GM19193 (cell line): ENCODE results near the gene PLCH1.

Experiments
- POLR2A ChIP-seq: IDR thresholded peaks from 4 replicates; pipeline ENCODE4 v1.6.1; 2011; ENCODE audit not compliant: insufficient read depth, insufficient read length; ENCODE audit errors: extremely low read depth

PLCH1 gene

DNA sequence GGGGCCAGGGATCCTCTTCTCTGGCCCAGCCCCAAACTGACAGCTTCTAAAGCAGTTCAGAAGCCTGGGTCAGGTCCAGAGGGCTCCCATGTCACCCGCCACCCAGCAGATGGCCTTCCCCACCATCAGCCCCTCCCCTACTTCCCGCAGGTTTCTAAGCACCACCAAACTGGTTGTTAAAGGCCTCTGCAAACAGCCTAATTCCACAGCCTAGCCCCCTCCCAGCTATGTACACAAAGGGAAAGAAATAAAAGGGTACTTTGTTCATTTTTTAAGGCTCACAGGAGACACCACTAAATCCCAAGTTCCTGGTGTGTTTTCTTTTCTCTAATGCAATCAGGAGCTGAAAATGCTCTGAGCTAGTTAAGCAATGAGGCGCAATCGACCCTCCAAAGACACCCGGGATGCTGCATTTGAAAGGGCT is 30.6 kb downstream of the PLCH1 start:
- no peak for TF ChIP-seq POLR2A

DNA sequence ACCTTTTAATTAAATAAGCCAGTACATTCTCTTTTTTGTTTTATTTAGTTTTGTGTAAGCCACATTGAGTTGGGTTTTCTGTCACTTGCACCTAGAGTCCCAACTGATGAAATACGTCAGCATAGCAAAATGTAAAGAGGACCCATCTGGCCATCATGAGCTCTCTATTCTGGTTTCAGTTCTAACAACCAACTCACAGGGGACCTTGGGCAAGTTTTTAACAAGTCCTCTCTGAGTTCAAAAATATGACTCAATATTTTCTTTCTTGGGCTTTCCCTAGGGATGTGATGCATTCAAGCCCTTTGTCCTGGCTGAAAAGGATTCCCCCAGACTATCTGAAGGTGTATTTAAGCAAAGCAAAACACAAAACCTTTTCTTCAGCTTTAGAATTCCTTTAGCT is 32.9 kb downstream of the PLCH1 start:
- no peak for TF ChIP-seq POLR2A

DNA sequence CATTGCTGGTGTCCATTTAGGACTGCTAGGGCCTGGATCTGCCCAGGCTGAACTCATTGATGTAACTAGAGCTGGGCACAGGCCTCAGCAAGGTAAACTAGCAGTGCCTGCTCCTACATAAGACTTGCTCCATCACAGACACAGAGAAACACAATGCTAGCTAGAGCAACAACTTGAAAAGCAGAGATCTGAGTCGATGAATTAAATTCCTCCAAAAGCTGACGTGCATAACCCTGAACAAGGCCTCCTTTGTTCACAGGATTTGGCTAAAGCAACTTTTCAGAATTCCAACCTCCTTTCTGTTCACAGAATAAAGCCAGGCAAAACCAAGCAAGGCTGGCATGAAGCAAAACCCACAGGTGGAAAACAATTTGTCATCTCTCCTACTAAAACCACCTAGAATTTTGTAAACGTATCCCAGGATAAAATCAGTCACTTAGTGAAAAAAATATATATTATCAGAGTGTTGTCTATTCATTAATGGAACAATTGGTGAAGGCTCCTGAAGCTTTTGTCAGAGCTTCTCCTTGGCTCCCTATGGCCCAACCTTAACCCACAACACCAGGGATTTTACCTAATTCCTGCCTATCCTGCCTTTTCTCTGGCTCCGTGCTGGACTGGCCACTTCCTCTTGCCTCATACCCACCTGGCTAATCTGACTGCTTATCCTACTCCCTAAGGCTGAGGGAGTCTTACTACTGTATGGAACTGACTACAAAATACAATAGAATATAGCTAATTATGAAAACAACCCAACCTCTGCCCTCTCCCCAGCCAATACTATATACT is 39.9 kb downstream of the PLCH1 start:
- no peak for TF ChIP-seq POLR2A

DNA sequence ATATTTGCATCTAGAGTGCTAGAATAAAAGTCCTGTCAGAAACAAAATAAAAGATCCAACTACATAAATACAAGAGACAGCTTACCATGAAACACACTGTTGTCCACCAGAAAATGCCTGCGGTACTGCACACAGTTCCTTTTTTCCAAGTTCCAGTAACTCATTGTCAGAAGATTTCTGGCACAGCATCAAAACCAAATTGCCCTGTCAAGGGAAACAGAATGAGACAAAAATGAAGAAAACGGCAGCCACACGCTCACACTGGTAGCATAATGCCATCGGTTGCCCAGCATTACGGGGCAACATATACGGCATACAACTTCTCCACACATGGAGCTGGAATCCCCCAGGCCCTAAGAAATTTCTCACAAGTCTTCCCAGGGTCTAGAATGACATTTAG is 40.8 kb downstream of the PLCH1 start:
- no peak for TF ChIP-seq POLR2A

DNA sequence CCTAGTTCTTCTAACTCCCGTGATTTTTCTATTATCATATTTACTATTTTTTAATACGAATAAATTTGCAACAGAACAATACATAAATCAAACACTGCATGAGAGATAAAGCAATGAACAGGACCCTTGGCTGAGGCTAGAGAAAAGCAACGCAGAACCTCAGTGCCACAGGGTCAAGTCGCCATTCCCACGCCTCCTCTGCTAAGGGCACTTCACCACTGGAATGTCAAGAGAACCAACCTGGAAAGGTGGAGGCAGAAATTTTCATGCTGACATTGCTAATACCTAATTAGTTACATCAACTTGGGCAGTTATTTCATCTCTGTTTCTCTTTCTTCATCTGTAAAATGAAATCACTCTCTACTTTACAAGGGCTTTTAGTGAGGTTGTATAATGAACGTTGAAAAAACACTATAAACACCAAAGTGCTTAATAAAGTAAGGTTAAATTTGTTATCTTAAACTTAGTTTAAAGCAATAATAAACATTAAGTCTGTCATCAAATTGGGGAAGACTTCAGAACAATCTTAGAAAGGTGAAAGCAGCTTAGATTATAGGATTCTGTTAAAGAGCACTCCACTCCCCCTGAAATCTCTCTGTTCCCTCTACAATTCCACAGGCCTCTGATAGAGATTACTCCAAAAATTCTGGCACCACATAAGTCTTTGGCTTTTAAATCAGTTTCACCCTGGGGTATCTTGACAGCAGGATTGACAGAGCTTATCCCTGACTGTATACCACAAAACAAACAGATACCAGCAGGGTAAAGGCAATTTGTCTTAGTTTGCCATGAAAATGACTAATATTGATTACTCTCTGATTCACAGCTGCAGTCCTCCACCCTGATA is 41.9 kb downstream of the PLCH1 start:
- no peak for TF ChIP-seq POLR2A

DNA sequence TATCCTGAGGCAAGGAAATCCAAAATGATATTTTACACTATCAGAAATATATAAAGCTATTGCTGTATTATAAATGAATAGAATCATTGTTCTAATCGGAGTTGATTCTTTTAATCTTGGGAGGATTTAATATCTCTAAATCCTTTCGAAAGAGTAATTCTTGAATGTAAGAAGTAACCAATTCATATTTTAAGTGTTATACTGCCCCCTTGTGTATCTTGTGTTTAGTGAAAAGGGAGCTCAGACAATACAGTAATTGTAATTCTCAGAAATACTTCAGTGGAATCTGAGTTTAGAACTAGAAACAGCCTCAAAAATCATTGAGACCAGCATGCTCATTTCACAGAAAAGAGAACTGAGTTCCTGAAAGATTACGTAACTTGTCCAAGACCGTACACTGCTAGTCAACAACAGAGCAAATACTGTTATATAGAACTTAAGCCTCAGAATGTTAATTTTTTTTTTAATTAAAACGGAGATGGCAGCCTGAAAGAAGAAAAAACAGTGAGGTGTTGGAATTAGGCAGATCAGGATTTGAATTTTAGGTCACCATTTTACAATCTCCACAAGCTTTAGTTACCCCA is 42.9 kb downstream of the PLCH1 start:
- no peak for TF ChIP-seq POLR2A

DNA sequence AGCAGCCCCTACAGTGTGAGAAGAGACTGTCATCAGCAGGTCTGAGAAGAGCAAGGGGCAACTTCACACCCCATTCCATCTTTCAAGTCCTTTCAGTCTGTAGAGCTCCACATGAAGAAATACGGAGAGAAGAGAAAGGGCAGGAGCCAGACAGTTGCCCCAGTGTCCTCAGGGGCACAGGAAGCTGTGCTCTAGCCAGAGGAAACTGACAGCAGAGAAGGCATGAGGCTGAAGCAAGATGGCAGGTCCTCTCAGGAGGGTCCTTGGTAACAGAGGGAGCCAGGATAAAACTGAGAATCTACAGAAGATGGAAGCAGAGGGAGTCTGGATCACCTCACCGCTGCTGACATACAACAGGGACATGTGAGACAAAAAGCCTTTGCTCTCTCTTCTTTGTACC is 47.3 kb downstream of the PLCH1 start:
- no peak for TF ChIP-seq POLR2A

DNA sequence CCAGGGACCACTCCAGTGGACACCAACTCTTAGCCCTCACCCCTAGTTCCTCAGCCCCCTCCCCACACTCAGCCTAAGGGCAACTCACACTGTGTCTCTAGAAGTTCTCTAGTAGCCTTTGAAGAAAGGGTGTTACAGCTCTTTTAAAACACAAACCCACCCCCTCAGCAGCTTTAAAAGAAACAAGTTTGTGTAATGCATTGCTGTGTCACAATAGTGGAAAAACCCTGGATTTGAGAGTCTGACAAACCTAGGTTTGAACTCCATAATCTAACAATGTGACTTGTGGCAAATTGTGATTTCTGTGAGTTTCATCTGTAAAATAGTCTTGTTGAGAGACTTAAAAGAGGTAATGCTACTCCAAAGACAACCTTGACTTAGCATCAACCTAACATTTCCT is 54.0 kb downstream of the PLCH1 start:
- no peak for TF ChIP-seq POLR2A

DNA sequence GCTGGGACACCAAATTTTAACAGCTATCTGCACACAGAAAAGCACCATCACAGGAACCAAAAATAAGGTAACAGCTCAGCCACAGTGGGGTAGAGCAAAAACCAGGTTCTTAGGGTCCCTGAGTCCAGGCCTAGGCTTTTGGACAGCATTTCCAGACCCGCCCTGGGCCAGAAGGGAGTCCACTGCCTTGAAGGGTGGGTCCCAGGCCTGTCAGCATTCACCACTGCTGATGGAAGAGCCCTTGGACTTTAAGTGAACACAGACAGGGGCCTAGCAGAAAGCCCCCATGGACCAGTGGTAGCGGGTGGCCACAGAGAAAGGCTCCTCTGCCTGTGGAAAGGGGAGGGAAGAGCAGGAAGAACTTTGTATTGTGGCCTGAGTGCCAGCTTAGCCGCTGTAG is 56.4 kb downstream of the PLCH1 start:
- TF ChIP-seq POLR2A = no peak

DNA sequence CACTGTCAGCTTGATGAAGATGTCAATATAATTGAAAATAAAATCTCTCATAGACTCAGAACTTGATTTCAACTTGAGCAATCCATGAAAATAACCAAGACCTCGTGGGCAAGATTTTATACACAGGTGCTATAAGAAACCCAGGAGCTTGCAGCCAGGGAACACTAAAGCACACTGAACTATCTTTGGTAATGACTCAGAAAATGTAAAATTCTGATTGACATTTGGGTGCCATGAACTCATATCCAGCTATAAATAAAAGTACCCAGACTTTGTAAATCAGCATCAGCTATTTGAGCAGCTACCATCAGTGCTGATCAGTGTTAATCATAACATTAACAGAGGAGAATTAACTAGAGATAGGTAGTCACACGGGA is 61.5 kb downstream of the PLCH1 start:
- no peak for TF ChIP-seq POLR2A

DNA sequence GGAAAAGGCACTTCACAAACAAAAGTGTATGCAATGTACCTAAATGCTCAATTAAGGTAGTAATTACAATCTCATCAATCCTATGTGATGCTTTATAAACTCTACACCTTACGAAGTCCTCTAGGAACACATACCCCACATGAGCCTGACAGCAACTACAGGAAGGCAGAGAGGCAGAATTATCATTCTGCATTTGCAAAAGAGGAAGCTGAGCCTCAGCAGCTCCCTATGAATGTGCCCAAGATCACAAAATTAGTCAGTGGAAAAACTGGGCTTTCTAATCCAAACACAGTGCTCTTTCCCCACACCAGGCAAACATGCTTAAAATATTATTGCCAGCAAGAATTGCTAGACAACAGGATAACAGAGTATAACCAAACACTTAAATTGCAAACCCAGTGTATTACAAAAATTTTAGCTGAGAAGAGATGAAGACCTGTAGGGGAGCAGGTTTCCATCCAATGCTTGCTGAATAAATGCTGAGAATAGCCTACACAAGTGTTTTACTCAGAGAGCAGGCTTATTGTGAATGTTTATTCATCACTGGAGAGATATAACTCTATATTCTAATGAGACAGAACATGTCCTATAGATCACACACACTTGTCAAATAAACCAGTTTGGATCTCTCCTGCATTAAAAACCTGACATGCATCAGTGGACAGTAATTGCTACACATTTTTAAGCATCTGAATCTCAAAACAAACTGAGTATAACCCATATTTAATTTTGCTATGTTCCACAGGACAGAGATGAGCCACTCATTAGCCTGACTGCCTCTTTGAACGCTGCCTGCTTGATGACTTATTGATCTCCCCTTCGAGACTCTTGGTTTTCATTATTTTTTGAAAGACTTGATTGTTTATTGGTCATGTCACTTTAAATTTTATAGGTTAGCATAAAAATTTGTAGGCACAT is 62.2 kb downstream of the PLCH1 start:
- no peak for TF ChIP-seq POLR2A

DNA sequence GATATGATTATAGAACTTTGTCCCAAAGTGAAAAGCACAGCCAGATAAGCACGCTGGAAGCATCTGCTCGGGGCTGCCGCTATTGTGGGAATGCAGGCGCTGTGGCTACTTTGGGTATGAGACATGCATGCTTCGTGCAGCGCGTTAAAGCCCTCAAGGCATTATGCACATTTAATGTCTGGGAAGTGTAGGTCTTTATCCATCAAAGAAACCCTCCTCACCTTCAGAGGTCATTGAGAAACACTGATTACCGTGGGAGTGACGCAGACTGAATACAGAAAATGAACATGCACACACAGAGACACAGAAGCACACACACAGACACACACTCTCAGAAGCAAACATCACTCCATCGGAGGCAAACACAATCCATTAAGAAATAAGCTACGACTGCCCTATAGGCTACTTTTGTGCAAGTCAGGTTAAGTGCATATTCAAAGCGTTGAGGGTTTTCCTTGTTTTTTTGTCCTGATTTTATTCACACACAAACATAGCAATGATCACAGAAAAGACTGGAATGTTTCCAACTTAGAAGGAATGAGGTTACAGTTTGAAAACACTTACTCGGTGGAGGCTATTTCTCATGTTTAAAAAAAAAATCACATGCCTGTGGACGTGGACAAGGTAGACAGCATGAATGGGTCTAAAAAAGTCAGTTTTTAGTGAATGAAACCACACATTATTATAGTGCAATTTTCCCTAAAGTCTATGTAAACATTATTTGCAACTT is 68.5 kb downstream of the PLCH1 start:
- TF ChIP-seq POLR2A = no peak

DNA sequence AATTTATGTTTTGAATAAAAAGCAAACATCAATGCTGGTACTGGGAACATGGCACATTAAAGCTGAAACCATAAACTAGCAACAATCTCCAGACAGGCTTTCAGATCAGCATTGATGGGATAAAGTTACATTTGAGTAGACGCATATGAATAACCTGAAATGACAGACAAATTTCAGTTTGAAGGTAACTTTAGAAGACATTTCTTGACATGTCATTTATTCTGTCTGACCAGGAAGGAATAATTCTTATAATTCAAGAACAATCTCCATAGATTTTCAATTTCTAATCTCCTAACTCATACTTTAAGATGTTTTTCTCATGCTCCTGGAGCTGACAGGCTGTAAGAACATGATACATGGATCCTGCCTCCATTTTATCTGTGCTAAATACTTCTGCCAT is 69.8 kb downstream of the PLCH1 start:
- TF ChIP-seq POLR2A = no peak

DNA sequence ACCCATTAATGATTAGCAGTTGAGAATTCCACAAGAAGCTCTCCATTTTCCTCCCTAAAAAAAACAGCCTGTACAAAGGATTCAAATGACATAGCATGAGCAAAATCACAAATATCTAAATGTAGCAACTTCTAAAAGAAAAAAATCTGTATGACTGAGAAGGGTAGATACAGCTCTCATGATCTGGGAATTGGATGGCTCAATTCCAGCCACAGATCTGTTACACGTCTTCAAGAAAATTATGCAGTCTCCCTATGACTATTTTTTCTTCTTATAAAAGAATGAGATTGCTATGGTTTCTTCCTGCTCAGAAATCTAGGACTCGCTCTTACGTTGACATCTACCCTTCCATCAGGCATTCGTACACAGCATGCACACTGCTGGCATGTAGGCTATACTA is 71.5 kb downstream of the PLCH1 start:
- TF ChIP-seq POLR2A = no peak
